Breast epithelium (tissue), 3 donors: ENCODE results near the gene SPRYD7.
"Not testable (repeated sequence)": the region's sequence is repeated elsewhere in the genome, so short reads cannot be mapped to it uniquely, and the experiment has no call there.

Experiments used
- POLR2A ChIP-seq: fragments of 450-650 bp; IDR thresholded peaks from one replicate; pipeline ENCODE4 v1.6.1; 2016; ENCODE audit warnings: antibody characterized with exemption, mild to moderate bottlenecking, moderate library complexity
- POLR2AphosphoS5 ChIP-seq, 3 donors: sonication (generic); formaldehyde crosslinking; IDR thresholded peaks; one replicate each; pipeline ENCODE4 v1.6.1; 2017; ENCODE audit warnings: antibody characterized with exemption in 3 of 3
- TF ChIP-seq, protein P1 (sequence below), 3 donors: fragments of 450-650 bp; IDR thresholded peaks; one replicate each; pipeline ENCODE4 v1.5.1; 2016 to 2017; ENCODE audit warnings: antibody characterized with exemption in 3 of 3, mild to moderate bottlenecking in 3 of 3, moderate library complexity in 3 of 3

DNA sequence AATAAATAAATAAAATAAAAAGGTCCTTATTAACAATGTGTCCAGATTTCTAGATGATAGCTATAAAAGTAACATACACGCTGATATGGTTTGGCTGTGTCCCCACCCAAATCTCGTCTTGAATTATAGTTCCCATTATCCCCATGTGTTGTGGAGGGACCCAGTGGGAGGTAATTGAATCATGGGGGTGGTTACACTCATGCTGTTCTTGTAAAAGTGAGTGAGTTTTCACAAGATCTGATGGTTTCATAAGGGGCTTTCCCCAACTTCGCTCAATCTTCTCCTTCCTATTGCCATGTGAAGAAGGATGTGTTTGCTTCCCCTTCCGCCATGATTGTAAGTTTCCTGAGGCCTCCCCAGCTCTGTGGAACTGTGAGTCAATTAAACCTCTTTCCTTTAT, 15.2 kb downstream of the SPRYD7 start:
- TF ChIP-seq, protein P1, sequence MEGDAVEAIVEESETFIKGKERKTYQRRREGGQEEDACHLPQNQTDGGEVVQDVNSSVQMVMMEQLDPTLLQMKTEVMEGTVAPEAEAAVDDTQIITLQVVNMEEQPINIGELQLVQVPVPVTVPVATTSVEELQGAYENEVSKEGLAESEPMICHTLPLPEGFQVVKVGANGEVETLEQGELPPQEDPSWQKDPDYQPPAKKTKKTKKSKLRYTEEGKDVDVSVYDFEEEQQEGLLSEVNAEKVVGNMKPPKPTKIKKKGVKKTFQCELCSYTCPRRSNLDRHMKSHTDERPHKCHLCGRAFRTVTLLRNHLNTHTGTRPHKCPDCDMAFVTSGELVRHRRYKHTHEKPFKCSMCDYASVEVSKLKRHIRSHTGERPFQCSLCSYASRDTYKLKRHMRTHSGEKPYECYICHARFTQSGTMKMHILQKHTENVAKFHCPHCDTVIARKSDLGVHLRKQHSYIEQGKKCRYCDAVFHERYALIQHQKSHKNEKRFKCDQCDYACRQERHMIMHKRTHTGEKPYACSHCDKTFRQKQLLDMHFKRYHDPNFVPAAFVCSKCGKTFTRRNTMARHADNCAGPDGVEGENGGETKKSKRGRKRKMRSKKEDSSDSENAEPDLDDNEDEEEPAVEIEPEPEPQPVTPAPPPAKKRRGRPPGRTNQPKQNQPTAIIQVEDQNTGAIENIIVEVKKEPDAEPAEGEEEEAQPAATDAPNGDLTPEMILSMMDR (IDR thresholded peaks at IDR 0.05) = not testable (repeated sequence)
- not testable (repeated sequence) for TF ChIP-seq POLR2AphosphoS5 (IDR thresholded peaks at IDR 0.05); POLR2A
